Measurements from ENCODE around the gene ABI3. TPM values are rescaled to one million over a fixed set of nuclear protein-coding genes. Genes with fewer than 3 reads are reported as not detected.
"Not testable (repeated sequence)": the region's sequence is repeated elsewhere in the genome, so short reads cannot be mapped to it uniquely, and the experiment has no call there.

Gene ABI3
- total RNA-seq, 1 experiment from 2014 or later, result not detected

DNA sequence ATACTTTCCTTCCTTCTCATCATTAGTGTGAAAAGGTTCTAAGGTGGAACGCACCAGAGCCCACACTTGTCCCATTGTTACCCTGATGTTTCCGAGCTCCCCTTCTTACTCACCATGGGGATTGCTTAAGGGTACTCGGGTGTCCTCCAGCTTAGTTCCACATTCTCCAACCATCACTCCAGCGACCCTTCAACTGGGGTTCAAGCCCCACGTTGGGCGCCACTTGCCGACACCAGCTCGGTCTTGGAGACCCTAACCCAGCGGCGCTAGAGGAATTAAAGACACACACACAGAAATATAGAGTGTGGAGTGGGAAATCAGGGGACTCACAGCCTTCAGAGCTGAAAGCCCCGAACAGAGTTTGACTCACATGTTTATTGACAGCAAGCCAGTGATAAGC, 34.5 kb upstream of the ABI3 start:
- DNase-seq; H3K36me3 ChIP-seq (ENCODE audit: low read depth, low read length); H4K20me1 ChIP-seq (ENCODE audit: low read length); H3K79me2 ChIP-seq (ENCODE audit: low read length); intact Hi-C loops (cut with micrococcal nuclease); H3K4me2 ChIP-seq (ENCODE audit: low read length); H3K4me3 ChIP-seq (ENCODE audit: low read length); ATAC-seq; H3K27ac ChIP-seq (ENCODE audit: low read length); H3K9me2 ChIP-seq (replicated peaks; ENCODE audit: low read length); H3F3A ChIP-seq (ENCODE audit: low read length, unreplicated experiment); BruUV-seq (replicated peaks); H3K27me3 ChIP-seq (ENCODE audit: low read length); CTCF ChIA-PET; H3K4me1 ChIP-seq (ENCODE audit: insufficient read depth, low read length); H3K9ac ChIP-seq (ENCODE audit: low read length); H2AFZ ChIP-seq (ENCODE audit: low read length): not testable (repeated sequence)
- POLR2A ChIA-PET (ENCODE audit: unreplicated experiment), result interaction anchor here (0.5 kb wide), 1 partner anchor 452 kb away, joined by 4 read pairs; no protein-coding TSS in a partner anchor
- H3K9me3 ChIP-seq (ENCODE audit: low read length), result peaks cover 11% of the 10 kb centered on the region

- Histone ChIP-seq H4K20me1 (ENCODE audit: low read length) (no peaks in the 10 kb centered on the region), H3F3A (ENCODE audit: low read length, unreplicated experiment) (no peaks in the 10 kb centered on the region), H3K4me3 (ENCODE audit: low read length) (no peak overlapping the region), H3K27me3 (ENCODE audit: low read length) (no peaks in the 10 kb centered on the region), H3K4me1 (ENCODE audit: insufficient read depth, low read length) (no peaks in the 10 kb centered on the region), H2AFZ (ENCODE audit: low read length) (no peak overlapping the region), H3K9me2 (replicated peaks; ENCODE audit: low read length) (no peaks in the 10 kb centered on the region), H3K36me3 (ENCODE audit: low read depth, low read length) (no peaks in the 10 kb centered on the region), H3K79me2 (ENCODE audit: low read length) (no peaks in the 10 kb centered on the region), H3K9me3 (ENCODE audit: low read length) (peaks cover 11% of the 10 kb centered on the region), H3K9ac (ENCODE audit: low read length) (no peak overlapping the region), H3K4me2 (ENCODE audit: low read length) (no peak overlapping the region), H3K27ac (ENCODE audit: low read length) (no peak overlapping the region)
- ATAC-seq (peak; percentile 75), DNase-seq (peak; percentile 67)
- TF ChIP-seq EZH2phosphoT487 (IDR thresholded peaks at IDR 0.05; ENCODE audit: borderline replicate concordance, low read length) (no peak), EZH2 (IDR thresholded peaks at IDR 0.05; ENCODE audit: low read length, unreplicated experiment) (no peak)
- TF ChIP-seq, protein P1, sequence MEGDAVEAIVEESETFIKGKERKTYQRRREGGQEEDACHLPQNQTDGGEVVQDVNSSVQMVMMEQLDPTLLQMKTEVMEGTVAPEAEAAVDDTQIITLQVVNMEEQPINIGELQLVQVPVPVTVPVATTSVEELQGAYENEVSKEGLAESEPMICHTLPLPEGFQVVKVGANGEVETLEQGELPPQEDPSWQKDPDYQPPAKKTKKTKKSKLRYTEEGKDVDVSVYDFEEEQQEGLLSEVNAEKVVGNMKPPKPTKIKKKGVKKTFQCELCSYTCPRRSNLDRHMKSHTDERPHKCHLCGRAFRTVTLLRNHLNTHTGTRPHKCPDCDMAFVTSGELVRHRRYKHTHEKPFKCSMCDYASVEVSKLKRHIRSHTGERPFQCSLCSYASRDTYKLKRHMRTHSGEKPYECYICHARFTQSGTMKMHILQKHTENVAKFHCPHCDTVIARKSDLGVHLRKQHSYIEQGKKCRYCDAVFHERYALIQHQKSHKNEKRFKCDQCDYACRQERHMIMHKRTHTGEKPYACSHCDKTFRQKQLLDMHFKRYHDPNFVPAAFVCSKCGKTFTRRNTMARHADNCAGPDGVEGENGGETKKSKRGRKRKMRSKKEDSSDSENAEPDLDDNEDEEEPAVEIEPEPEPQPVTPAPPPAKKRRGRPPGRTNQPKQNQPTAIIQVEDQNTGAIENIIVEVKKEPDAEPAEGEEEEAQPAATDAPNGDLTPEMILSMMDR (conservative IDR thresholded peaks at IDR 0.05; ENCODE audit: low read depth, low read length), result peak; percentile 95
- ChIA-PET POLR2A (ENCODE audit: unreplicated experiment) (no interaction called here), CTCF (interaction anchor here (0.5 to 1.6 kb wide), 7 partner anchors 14 to 452 kb away, joined by 3 to 7 read pairs (median 4); no protein-coding TSS in a partner anchor)
- intact Hi-C loops (cut with micrococcal nuclease), result loop anchor here (1.0 kb wide), 2 partner anchors 47 to 110 kb away; no protein-coding TSS in a partner anchor
- BruUV-seq (replicated peaks), result no TSS peak
These were observed 30.2 kb upstream of the ABI3 start for GRCh38 chr17:49180303-49180702.

- ChIA-PET POLR2A (ENCODE audit: unreplicated experiment) (no interaction called here), CTCF (interaction anchor here (0.6 to 1.1 kb wide), 2 partner anchors 45 to 47 kb away, joined by 3 to 7 read pairs; no protein-coding TSS in a partner anchor)
- Histone ChIP-seq H3K27ac (ENCODE audit: low read length) (no peak overlapping the region), H3K4me3 (ENCODE audit: low read length) (no peak overlapping the region), H3K27me3 (ENCODE audit: low read length) (no peaks in the 10 kb centered on the region), H3K4me2 (ENCODE audit: low read length) (no peak overlapping the region), H3K79me2 (ENCODE audit: low read length) (no peaks in the 10 kb centered on the region), H3K9me2 (replicated peaks; ENCODE audit: low read length) (no peaks in the 10 kb centered on the region), H3K4me1 (ENCODE audit: insufficient read depth, low read length) (no peaks in the 10 kb centered on the region), H4K20me1 (ENCODE audit: low read length) (no peaks in the 10 kb centered on the region), H3K36me3 (ENCODE audit: low read depth, low read length) (no peaks in the 10 kb centered on the region), H3K9ac (ENCODE audit: low read length) (no peak overlapping the region), H3F3A (ENCODE audit: low read length, unreplicated experiment) (no peaks in the 10 kb centered on the region), H3K9me3 (ENCODE audit: low read length) (peaks cover 4% of the 10 kb centered on the region; the same call in 1 of the 2 replicates), H2AFZ (ENCODE audit: low read length) (no peak overlapping the region)
- TF ChIP-seq, protein P1 (conservative IDR thresholded peaks at IDR 0.05; ENCODE audit: low read depth, low read length), result no peak
- TF ChIP-seq EZH2 (IDR thresholded peaks at IDR 0.05; ENCODE audit: low read length, unreplicated experiment) (no peak), EZH2phosphoT487 (IDR thresholded peaks at IDR 0.05; ENCODE audit: borderline replicate concordance, low read length) (no peak)
- ATAC-seq, result no peak
- no TSS peak for BruUV-seq (replicated peaks)
- intact Hi-C loops (cut with micrococcal nuclease), result loop anchor here (1.0 kb wide), 2 partner anchors 46 to 109 kb away; no protein-coding TSS in a partner anchor
- DNase-seq, result no peak
These were observed 29.4 kb upstream of the ABI3 start for GRCh38 chr17:49180998-49181635.

Data from PC-3 (cell line).